Parathyroid adenoma (tissue), 2 donors: Measurements from ENCODE around the gene GPC3.

Experiments
- H2AFZ ChIP-seq: fragments of 300-600 bp; sonication (generic); one replicate; pipeline ENCODE4 v1.7.0; 2017; ENCODE audit warnings: antibody characterized with exemption, mild to moderate bottlenecking
- H3K27ac ChIP-seq: fragments of 300-600 bp; sonication (generic); one replicate; pipeline ENCODE4 v1.7.0; 2017
- H3K27me3 ChIP-seq: fragments of 300-600 bp; sonication (generic); one replicate; pipeline ENCODE4 v1.7.0; 2017; ENCODE audit warnings: low read length; ENCODE audit not compliant: control insufficient read depth, insufficient read depth
- H3K36me3 ChIP-seq: fragments of 300-600 bp; sonication (generic); one replicate; pipeline ENCODE4 v1.7.0; 2017; ENCODE audit warnings: low read length; ENCODE audit not compliant: control insufficient read depth, insufficient read depth
- H3K4me1 ChIP-seq: fragments of 300-600 bp; sonication (generic); one replicate; pipeline ENCODE4 v1.7.0; 2017; ENCODE audit warnings: control low read depth
- H3K4me2 ChIP-seq: fragments of 300-600 bp; sonication (generic); one replicate; pipeline ENCODE4 v1.7.0; 2017; ENCODE audit warnings: low read length
- H3K4me3 ChIP-seq: fragments of 300-600 bp; sonication (generic); one replicate; pipeline ENCODE4 v1.7.0; 2017; ENCODE audit warnings: low read depth, low read length
- H3K79me2 ChIP-seq: fragments of 300-600 bp; sonication (generic); one replicate; pipeline ENCODE4 v1.7.0; 2017; ENCODE audit warnings: control low read depth
- H3K9ac ChIP-seq: fragments of 300-600 bp; sonication (generic); one replicate; pipeline ENCODE4 v1.7.0; 2017; ENCODE audit warnings: mild to moderate bottlenecking
- H3K9me3 ChIP-seq: fragments of 300-600 bp; sonication (generic); one replicate; pipeline ENCODE4 v1.7.0; 2017; ENCODE audit warnings: low read length; ENCODE audit not compliant: control insufficient read depth
- CTCF ChIP-seq: fragments of 300-600 bp; sonication (generic); IDR thresholded peaks from one replicate; pipeline ENCODE4 v1.7.0; 2017; ENCODE audit warnings: antibody characterized with exemption, mild to moderate bottlenecking
- donor health status: primary hyperparathyroidism.

The GPC3 gene

GRCh38 chrX:133884430-133885394 is 100.7 kb downstream of the GPC3 start:
- Histone ChIP-seq H3K4me2 (no peak overlapping the region), H3K4me1 (no peaks in the 10 kb centered on the region), H2AFZ (no peak overlapping the region), H3K27me3 (no peaks in the 10 kb centered on the region), H3K9ac (no peak overlapping the region), H3K9me3 (no peaks in the 10 kb centered on the region), H3K79me2 (no peaks in the 10 kb centered on the region), H3K36me3 (no peaks in the 10 kb centered on the region), H3K4me3 (no peak overlapping the region), H3K27ac (no peak overlapping the region)
- TF ChIP-seq CTCF = no peak

GRCh38 chrX:133881893-133882292 is 103.5 kb downstream of the GPC3 start:
- Histone ChIP-seq H3K4me1 (no peaks in the 10 kb centered on the region), H3K79me2 (no peaks in the 10 kb centered on the region), H3K4me3 (no peak overlapping the region), H2AFZ (no peak overlapping the region), H3K27ac (no peak overlapping the region), H3K9me3 (no peaks in the 10 kb centered on the region), H3K9ac (no peak overlapping the region), H3K27me3 (no peaks in the 10 kb centered on the region), H3K4me2 (no peak overlapping the region), H3K36me3 (no peaks in the 10 kb centered on the region)
- TF ChIP-seq CTCF = no peak

- Histone ChIP-seq H3K36me3 (no peaks in the 10 kb centered on the region), H3K4me3 (no peak overlapping the region), H3K79me2 (no peaks in the 10 kb centered on the region), H2AFZ (no peak overlapping the region), H3K27ac (no peak overlapping the region), H3K27me3 (no peaks in the 10 kb centered on the region), H3K9ac (no peak overlapping the region), H3K4me2 (no peak overlapping the region), H3K9me3 (no peaks in the 10 kb centered on the region), H3K4me1 (no peaks in the 10 kb centered on the region)
- no peak for TF ChIP-seq CTCF
Measured at GRCh38 chrX:133881007-133881406, 104.4 kb downstream of the GPC3 start.

GRCh38 chrX:133880032-133880443 is 105.4 kb downstream of the GPC3 start:
- H3K27me3 ChIP-seq = no peaks in the 10 kb centered on the region
- TF ChIP-seq CTCF = no peak
- no peak overlapping the region for H2AFZ ChIP-seq
- H3K4me3 ChIP-seq = no peak overlapping the region
- no peaks in the 10 kb centered on the region for H3K9me3 ChIP-seq
- no peak overlapping the region for H3K4me2 ChIP-seq
- no peaks in the 10 kb centered on the region for H3K79me2 ChIP-seq
- H3K36me3 ChIP-seq = no peaks in the 10 kb centered on the region
- H3K4me1 ChIP-seq = no peaks in the 10 kb centered on the region
- no peak overlapping the region for H3K9ac ChIP-seq
- no peak overlapping the region for H3K27ac ChIP-seq

- Histone ChIP-seq H3K36me3 (no peaks in the 10 kb centered on the region), H3K79me2 (no peaks in the 10 kb centered on the region), H3K4me1 (no peaks in the 10 kb centered on the region), H2AFZ (no peak overlapping the region), H3K4me3 (no peak overlapping the region), H3K9ac (no peak overlapping the region), H3K9me3 (no peaks in the 10 kb centered on the region), H3K27me3 (no peaks in the 10 kb centered on the region), H3K4me2 (no peak overlapping the region), H3K27ac (no peak overlapping the region)
- TF ChIP-seq CTCF = no peak
Measured at GRCh38 chrX:133878710-133879109, 106.7 kb downstream of the GPC3 start.
